Lung (tissue), 12 donors: Measurements from ENCODE around the gene DEDD2. TPM values are rescaled to one million over a fixed set of nuclear protein-coding genes. Genes with fewer than 3 reads are reported as not detected.
A peak's percentile ranks its signal among the peaks of the same experiment; 100 is the strongest.

Experiments used
- ATAC-seq: fragments of 200-7000 bp; cut with Tn5 transposase; one replicate; pipeline ENCODE4 v1.9.1; 2020; ENCODE audit warnings: moderate number of reproducible peaks; ENCODE audit not compliant: insufficient read depth, low FRiP score
- DNase-seq, 3 donors: peaks; one replicate each; pipeline ENCODE4 v3.0.0-alpha.2; 2013 to 2017
- H3K27ac ChIP-seq, 2 donors: one replicate each; pipeline ENCODE4 v1.5.1; 2013; ENCODE audit warnings: mild to moderate bottlenecking in 2 of 2, moderate library complexity in 2 of 2, control low read depth in 1 of 2, inconsistent platforms in 1 of 2, low read depth in 1 of 2, low read length in 1 of 2
- H3K27me3 ChIP-seq, 3 donors: one replicate each; pipeline ENCODE4 v1.5.1; 2013; ENCODE audit warnings: low read length in 2 of 3; ENCODE audit not compliant: control insufficient read depth in 3 of 3, insufficient read depth in 3 of 3
- H3K36me3 ChIP-seq, 4 donors: one replicate each; pipeline ENCODE4 v1.5.1; 2013; ENCODE audit warnings: low read length in 4 of 4, mild to moderate bottlenecking in 1 of 4, moderate library complexity in 1 of 4; ENCODE audit not compliant: control insufficient read depth in 4 of 4, insufficient read depth in 4 of 4
- H3K4me1 ChIP-seq, 5 donors: one replicate each; pipeline ENCODE4 v1.5.1; 2013; ENCODE audit warnings: low read length in 5 of 5, mild to moderate bottlenecking in 2 of 5, moderate library complexity in 1 of 5; ENCODE audit not compliant: control insufficient read depth in 5 of 5, insufficient read depth in 5 of 5
- H3K4me3 ChIP-seq: one replicate; pipeline ENCODE4 v1.5.1; 2013; ENCODE audit warnings: mild to moderate bottlenecking, control low read depth, moderate library complexity
- H3K9ac ChIP-seq, 2 donors: one replicate each; pipeline ENCODE4 v1.5.1; 2013; ENCODE audit warnings: low read length in 2 of 2, control low read depth in 1 of 2; ENCODE audit not compliant: insufficient read depth in 1 of 2
- H3K9me3 ChIP-seq, 4 donors: one replicate each; pipeline ENCODE4 v1.5.1; 2013; ENCODE audit warnings: low read length in 3 of 4, mild to moderate bottlenecking in 1 of 4, moderate library complexity in 1 of 4; ENCODE audit not compliant: control insufficient read depth in 4 of 4, insufficient read depth in 3 of 4
- WGBS, 2 donors: extraction: QIAGEN DNeasy Blood & Tissue Kit; methylation state at CpG; one replicate each; pipeline ENCODE4 v1.1.7; 2013; 5-methylcytosine and 5-hydroxymethylcytosine counted together
- polyA plus RNA-seq, 2 donors: library from polyadenylated mRNA; stranded (reverse); fragments of 200-250 nt; gene quantifications; one replicate each; pipeline ENCODE4 v1.2.1, GENCODE V29; 2013
- total RNA-seq, 2 donors: library from RNA; depleted of rRNA in 1 of 2; stranded (reverse); fragments of >200 nt in 1 of 2; gene quantifications; one replicate each; pipeline ENCODE4 v1.2.1, GENCODE V29; 2014 to 2021
- TF ChIP-seq, protein P1 (sequence below): IDR thresholded peaks from 2 replicates; pipeline ENCODE4 v1.5.1; 2012; ENCODE audit warnings: mild to moderate bottlenecking; ENCODE audit errors: control extremely low read depth, extremely low read depth
- donor health status: control.
- donor health status: control.
- donor health status: Bipolar disorder and iron deficiency.
- donor health status: healthy.
- donor health status: DM: yes; HTN: yes; CAD: no.

DEDD2 gene
- total and polyA plus RNA-seq, 4 donors = 31.4 to 60.8 (median 36.7) TPM

DNA sequence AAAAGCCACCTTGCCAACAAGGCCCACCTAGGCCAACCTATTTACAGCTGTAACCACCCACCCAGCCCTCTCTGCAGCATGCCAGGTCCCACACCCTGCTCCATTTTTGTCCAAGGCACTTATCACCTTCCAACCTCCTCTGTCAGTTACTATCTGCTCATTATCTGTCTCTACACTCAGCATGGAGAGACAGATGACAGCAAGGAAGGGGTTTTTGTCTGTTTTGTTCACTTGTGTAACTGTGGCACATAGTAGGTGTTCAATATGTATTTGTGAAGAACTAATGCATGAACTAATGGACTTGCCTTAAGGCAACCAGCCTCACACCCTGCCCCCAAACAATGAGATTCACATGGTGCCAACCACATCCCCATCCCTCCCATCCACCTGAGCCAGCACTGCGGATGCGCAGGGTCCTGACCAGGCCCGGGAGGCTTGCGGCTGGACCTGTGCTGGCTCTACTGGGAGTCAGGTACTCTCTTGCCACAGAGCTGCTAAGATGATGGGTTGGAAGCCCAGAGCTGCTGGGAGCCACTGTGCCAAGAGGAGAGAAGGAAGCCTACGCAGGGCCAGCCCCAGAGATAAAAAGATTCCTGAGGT lies 17.3 kb downstream of the DEDD2 start:
- WGBS, 2 donors = 76 to 82% methylated on average over 5 of the region's 5 CpGs
- Histone ChIP-seq H3K36me3 (peaks cover 0 to 55% (median 13%) of the 10 kb centered on the region in 4 donors), H3K27ac (peak overlapping the region in 1 of 2 donors; percentile 79), H3K27me3 (no peaks in the 10 kb centered on the region), H3K9me3 (no peaks in the 10 kb centered on the region), H3K4me1 (peaks cover 0 to 5% (median 0%) of the 10 kb centered on the region in 5 donors), H3K4me3 (no peak overlapping the region), H3K9ac (no peak overlapping the region)
- TF ChIP-seq, protein P1, sequence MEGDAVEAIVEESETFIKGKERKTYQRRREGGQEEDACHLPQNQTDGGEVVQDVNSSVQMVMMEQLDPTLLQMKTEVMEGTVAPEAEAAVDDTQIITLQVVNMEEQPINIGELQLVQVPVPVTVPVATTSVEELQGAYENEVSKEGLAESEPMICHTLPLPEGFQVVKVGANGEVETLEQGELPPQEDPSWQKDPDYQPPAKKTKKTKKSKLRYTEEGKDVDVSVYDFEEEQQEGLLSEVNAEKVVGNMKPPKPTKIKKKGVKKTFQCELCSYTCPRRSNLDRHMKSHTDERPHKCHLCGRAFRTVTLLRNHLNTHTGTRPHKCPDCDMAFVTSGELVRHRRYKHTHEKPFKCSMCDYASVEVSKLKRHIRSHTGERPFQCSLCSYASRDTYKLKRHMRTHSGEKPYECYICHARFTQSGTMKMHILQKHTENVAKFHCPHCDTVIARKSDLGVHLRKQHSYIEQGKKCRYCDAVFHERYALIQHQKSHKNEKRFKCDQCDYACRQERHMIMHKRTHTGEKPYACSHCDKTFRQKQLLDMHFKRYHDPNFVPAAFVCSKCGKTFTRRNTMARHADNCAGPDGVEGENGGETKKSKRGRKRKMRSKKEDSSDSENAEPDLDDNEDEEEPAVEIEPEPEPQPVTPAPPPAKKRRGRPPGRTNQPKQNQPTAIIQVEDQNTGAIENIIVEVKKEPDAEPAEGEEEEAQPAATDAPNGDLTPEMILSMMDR = no peak
- DNase-seq (no peak), ATAC-seq (no peak)

DNA sequence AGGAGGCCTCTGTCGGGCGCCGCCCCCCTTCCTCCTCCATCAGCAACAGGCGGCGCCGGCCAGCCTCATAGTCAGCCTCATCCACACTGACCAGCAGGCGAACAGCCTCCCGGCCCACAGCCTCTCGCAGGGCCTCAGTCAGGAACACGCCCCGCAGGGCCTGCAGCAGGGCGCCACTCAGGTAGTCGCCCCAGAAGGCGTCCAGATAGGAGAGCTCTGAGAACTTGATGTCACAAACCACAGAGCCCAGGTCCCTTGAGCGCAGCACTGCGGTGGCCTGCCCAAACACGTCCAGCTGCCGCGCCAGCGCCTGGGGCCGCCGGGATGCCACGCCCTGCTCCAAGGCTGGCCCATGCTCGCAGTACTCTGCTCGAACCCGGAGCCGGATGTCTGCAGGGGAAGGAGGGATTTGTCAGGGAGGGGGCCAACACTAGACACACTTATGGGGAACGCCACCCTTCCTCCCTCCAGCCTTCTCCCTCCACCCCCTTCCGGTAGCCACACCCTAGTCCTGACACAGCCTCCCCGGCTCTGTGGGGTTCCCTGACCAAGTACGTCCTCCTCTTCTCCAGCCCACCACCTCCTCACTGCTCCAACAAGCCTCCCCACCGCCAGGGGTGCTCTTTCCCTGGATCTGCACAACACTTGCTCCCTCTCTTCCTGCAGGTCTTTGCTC lies 17.9 kb downstream of the DEDD2 start:
- Histone ChIP-seq H3K4me1 (peaks cover 0 to 5% (median 0%) of the 10 kb centered on the region in 5 donors), H3K27me3 (no peaks in the 10 kb centered on the region), H3K4me3 (no peak overlapping the region), H3K36me3 (peaks cover 0 to 51% (median 13%) of the 10 kb centered on the region in 4 donors), H3K27ac (peak overlapping the region in 1 of 2 donors; percentile 68), H3K9me3 (no peaks in the 10 kb centered on the region), H3K9ac (no peak overlapping the region)
- ATAC-seq (peak; percentile 28), DNase-seq (no peak)
- WGBS, 2 donors = 26 to 61% methylated on average over 32 of the region's 32 CpGs
- TF ChIP-seq, protein P1 = no peak

DNA sequence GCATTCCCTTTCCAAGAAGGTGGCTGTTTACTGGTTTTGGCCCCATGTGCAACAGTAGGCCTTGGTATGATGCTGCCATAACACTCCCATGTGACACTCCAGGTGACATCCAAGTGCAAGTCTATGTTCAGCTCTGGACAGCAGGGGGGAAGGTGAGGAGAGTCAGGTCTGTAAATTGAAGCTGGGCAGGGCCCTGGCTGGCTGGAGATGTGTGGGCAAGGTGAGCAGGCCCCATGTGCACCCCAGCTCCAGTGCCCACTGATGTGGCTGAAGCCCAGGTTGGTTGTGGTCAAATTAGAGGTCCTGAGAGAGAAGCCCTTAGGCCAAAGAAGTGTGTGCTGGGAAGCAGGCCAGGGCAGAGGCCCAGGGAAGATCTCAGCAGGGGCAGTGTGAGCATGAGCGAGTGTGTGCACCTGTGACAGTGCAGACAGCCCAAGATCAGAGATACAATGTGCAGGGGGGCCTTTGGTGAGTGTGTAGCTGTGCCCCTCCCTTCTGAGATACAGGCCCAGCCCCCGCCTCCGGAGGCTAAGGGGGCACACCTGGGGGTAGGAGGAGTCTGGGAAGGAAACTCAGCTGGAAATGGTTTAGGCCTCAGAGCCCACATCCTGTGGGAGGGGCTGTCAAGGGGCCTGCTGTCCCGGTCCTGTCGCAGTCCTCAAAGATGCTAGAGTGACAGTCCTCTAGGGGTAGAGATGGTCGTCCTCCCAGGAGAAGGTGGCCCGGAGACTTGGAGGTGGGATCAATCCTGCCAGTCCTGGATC lies 18.6 kb downstream of the DEDD2 start:
- H3K36me3 ChIP-seq = peaks cover 0 to 44% (median 11%) of the 10 kb centered on the region in 4 donors
- WGBS, 2 donors = 27 to 52% methylated on average over 7 of the region's 7 CpGs
- H3K27me3 ChIP-seq = no peaks in the 10 kb centered on the region
- no peak overlapping the region for H3K4me3 ChIP-seq
- peaks cover 0 to 5% (median 0%) of the 10 kb centered on the region in 5 donors for H3K4me1 ChIP-seq
- no peak for ATAC-seq
- H3K9me3 ChIP-seq = no peaks in the 10 kb centered on the region
- no peak for DNase-seq
- TF ChIP-seq, protein P1 = no peak
- no peak overlapping the region for H3K9ac ChIP-seq
- H3K27ac ChIP-seq = peak overlapping the region in 1 of 2 donors; percentile 68
